HG02588 (cell line): ENCODE results near the gene TNKS2.
"Not testable (repeated sequence)": the region's sequence is repeated elsewhere in the genome, so short reads cannot be mapped to it uniquely, and the experiment has no call there.

Experiments
- ATAC-seq: cut with Tn5 transposase; IDR thresholded peaks from one replicate; pipeline ENCODE4 v1.9.1; 2021; ENCODE audit warnings: mild to moderate bottlenecking, moderate library complexity; ENCODE audit not compliant: unreplicated experiment

TNKS2 gene

GRCh38 chr10:91797874-91798648 is at the start of gene TNKS2:
TNKS2 (plus strand) TSS chr10:91798426; CDS start chr10:91798691, 265 bp downstream.
- peak; percentile 83 for ATAC-seq

- ATAC-seq, result not testable (repeated sequence)
Observed at GRCh38 chr10:91749592-91749991, 48.6 kb upstream of the TNKS2 start.

DNA sequence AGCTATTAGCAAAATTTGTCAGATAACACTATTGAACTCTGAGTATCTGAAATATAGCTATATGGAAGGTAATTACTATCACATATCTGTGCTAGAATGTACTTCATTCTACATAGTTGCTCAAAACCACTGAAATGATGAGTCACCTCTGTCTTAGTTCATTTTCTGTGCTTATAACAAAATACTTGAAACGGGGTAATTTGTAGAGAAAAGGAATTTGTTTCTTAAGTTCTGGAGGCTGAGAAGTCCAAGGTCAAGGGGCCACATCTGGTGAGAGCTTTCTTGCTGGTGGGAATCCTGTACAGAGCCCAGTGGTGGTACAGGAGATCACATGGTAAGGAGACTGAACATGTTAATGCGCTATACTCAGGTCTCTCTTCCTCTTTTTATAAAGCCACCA is 41.9 kb upstream of the TNKS2 start:
- no peak for ATAC-seq

GRCh38 chr10:91758303-91759146 is 39.7 kb upstream of the TNKS2 start:
- no peak for ATAC-seq

DNA sequence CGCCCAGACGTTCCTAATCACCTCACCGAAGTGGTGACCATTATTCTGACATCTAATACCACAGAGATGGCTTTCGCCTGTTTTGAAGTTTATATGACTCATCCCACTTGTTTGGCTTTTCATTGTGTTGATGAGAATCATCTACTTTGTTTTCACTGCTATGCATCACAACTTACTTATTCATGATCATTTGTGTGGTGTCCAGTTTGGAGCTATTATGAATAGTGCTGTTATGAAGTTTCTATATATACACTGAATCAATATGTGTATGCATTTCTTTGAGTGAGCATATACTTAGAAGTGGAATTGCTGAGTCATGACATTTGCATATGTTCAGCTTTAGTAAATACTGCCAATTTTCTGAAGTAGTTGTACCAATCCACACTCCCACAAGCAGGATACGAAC is 38.6 kb upstream of the TNKS2 start:
- ATAC-seq, result no peak

- no peak for ATAC-seq
Observed at GRCh38 chr10:91761721-91762120, 36.5 kb upstream of the TNKS2 start.

DNA sequence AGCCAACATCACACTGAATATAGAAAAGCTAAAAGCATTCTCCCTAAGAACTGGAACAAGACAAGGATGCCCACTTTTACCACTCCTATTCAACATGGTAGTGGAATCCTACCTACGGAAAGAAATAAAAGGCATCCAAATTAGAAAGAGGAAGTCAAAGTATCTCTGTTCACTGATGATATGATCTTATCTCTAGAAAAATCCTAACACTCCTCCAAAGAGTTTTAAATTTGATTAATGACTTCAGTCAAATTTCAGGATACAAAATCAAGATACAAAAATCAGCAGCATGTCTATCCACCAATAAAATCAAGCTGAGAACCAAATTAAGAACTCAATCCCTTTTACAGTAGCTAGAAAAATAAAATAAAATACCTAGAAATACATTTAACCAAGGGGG is 35.3 kb upstream of the TNKS2 start:
- no peak for ATAC-seq

- no peak for ATAC-seq
Observed at GRCh38 chr10:91766676-91767075, 31.6 kb upstream of the TNKS2 start.

GRCh38 chr10:91768123-91768522 is 30.1 kb upstream of the TNKS2 start:
- ATAC-seq, result no peak

DNA sequence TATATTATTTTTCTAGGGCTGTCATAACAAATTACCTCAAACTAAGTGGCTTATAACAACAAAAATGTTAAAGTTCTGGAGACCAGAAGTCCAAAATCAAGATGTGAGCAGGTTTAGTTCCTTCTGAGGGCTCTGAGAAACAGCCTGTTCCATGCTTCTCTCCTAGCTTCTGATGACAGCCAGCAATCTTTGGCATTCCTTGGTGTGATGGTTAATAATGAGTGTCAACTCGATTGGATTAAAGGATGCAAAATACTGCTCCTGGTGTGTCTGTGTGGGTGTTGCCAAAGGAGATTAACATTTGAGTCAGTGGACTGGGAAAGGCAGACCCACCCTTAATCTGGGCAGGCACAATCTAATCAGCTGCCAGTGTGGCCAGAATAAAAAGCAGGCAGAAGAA is 26.3 kb upstream of the TNKS2 start:
- no peak for ATAC-seq

DNA sequence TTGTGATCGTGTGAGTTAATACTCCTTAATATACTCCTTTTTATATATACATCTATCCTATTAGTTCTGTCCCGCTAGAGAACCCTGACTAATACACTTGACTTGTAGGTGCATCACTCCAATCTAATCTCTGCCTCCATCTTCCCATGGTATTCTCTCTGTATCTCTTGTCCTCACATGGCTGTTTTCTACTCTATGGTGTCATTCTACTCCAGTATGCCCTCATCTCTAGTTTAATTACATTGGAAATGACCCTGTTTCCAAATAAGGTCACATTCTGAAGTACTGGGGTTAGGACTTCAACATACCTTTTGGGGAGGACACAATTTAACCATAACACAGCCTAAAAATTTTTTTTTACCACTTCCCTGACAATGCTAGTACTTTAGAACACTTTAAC is 25.8 kb upstream of the TNKS2 start:
- ATAC-seq, result no peak

GRCh38 chr10:91772869-91773268 is 25.4 kb upstream of the TNKS2 start:
- ATAC-seq, result no peak

DNA sequence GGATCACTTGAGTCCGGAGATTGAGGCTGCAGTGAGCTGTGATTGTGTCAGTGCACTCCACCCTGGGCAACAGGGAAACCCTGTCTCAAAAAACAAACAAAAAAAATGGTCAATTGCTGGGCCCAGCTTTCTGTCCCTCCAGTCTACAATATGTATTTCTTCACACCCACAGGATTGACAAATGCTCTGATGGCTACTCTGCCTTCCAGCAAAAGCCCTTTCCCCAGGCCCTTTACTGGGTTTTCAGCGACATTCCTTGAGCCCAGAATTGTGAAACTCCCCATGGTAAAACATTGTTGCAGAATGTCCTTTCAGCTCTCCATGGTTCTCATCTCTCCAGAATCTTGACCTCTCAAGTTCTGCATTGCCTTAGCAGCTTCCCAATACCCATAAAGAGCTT is 23.7 kb upstream of the TNKS2 start:
- ATAC-seq, result no peak

DNA sequence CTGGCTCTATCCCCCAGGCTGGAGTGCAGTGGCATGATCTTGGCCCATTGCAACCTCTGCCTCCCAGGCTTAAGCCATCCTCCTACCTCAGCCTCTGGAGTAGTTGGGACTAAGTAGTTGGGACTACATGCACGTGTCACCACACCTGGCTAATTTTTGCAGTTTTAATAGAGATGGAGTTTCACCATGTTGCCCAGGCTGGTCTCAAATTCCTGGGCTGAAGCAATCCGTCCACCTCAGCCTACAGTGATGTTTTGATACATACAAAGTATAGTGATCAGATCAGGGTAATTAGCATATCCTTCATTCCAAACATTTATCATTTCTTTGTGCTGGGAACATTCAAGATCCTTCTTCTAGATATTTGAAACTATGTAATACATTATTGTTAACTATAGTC is 22.5 kb upstream of the TNKS2 start:
- ATAC-seq, result no peak

- ATAC-seq, result no peak
Observed at GRCh38 chr10:91776266-91776665, 22.0 kb upstream of the TNKS2 start.

GRCh38 chr10:91778485-91778884 is 19.7 kb upstream of the TNKS2 start:
- no peak for ATAC-seq

DNA sequence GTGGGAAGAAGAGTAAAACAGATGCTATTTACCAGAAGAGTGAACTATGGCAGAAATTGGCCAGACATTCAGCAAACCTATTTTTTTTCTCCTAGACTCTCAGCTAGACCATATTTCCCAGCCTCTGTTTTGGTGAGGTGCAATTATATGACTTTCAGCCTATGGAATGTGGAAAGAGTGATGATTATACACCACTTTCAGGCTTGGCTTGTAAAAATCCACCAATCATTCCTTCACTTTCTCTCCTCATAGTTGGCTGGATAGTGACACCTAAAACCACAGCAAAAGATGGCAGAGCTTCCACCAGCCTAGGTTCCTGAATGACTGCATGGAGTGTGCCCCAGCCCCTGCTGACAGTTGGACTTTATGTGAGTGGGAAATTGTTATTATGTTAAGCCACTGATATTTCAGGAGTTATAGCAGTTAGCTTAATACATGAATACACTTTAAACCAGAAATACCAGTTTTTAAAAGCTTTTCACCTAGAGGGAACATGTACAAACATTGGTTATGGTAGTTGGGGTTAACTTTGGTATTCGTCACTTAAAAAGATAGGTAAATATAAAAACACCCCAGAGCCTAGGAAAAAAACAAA is 19.1 kb upstream of the TNKS2 start:
- ATAC-seq, result no peak

DNA sequence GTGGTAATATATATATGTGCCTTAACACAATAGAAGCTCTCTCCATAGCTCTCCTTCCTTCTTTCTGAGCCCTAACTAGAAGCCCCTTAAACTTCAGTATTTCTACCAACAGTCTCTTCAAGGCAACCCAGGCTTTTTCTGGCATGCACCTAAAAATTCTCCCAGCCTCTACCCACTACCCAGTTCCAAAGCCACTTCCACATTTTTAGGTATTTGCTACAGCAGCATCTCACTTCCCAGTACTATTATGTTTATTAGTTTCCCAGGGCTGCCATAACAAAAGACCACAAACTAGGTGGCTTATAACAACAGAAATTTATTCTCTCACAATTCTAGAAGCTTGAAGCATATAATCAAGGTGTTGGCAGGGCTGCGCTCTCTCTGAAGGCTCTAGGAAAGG is 15.7 kb upstream of the TNKS2 start:
- no peak for ATAC-seq

GRCh38 chr10:91785830-91786229 is 12.4 kb upstream of the TNKS2 start:
- no peak for ATAC-seq

- no peak for ATAC-seq
Observed at GRCh38 chr10:91787258-91787657, 11.0 kb upstream of the TNKS2 start.

DNA sequence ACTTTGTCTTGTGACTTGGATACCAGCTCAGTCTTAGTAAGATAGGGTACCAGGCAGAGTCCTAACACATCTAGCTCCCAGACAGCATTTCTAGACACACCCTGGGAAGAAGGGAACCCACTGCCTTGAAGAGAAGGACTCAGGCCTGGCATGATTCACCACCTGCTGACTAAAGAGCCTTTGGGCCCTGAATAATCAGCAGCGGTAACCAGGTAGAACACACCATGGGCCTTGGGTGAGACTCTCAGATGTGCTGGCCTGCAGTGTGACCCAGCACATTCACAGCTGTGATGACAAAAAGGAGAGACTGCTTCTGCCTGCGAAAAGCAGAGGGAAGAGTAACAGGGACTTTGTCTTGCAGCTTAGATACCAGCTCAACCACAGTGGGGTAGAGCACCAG is 10.4 kb upstream of the TNKS2 start:
- ATAC-seq, result no peak

DNA sequence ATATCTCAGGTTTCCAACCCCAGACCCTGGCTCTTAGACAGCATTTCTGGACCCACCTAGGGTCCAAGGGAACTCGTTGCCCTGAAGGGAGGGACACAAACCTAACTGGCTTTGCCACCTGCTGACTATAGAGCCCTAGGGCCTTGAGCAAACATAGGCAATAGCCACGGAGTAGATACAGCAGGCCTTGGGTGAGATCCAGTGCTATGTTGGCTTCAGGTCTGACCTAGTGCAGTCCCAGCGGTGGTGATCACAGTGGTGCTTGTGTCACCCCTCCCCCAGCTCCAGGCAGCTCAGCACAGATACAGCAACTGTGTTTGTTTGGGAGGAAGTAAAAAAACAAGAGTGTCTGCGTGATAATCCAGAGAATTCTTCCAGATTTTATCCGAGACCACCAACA is 9.7 kb upstream of the TNKS2 start:
- ATAC-seq, result no peak
